Anterior cingulate cortex (tissue), 58 donors: ENCODE results near the gene ERCC6L.

Experiments
- DNase-seq, 58 donors: peaks; one replicate each; lab custom pipeline; 2025; lab: John Stamatoyannopoulos, UW

Gene ERCC6L

GRCh38 chrX:72238721-72239475 is at the start of gene ERCC6L:
ERCC6L (minus strand) TSS chrX:72239027; CDS start chrX:72238911, 116 bp downstream.
- peak; percentile 13 to 88 (median 72) for DNase-seq

GRCh38 chrX:72282302-72282701 is 43.5 kb upstream of the ERCC6L start:
- DNase-seq, result no peak

- peak in 8 of 58 donors; percentile 1 to 15 (median 8) for DNase-seq
Measured at GRCh38 chrX:72280321-72280845, 41.6 kb upstream of the ERCC6L start.

GRCh38 chrX:72276478-72276953 is 37.7 kb upstream of the ERCC6L start:
- no peak for DNase-seq

- no peak for DNase-seq
Measured at GRCh38 chrX:72274526-72274925, 35.7 kb upstream of the ERCC6L start.

- no peak for DNase-seq
Measured at GRCh38 chrX:72273718-72274117, 34.9 kb upstream of the ERCC6L start.

GRCh38 chrX:72272868-72273267 is 34.0 kb upstream of the ERCC6L start:
- DNase-seq, result no peak

GRCh38 chrX:72271812-72272211 is 33.0 kb upstream of the ERCC6L start:
- DNase-seq, result no peak

GRCh38 chrX:72271091-72271788 is 32.4 kb upstream of the ERCC6L start:
- DNase-seq, result no peak

GRCh38 chrX:72270316-72270866 is 31.6 kb upstream of the ERCC6L start:
- no peak for DNase-seq

GRCh38 chrX:72269671-72270251 is 30.9 kb upstream of the ERCC6L start:
- no peak for DNase-seq

- peak in 3 of 58 donors; percentile 2 to 33 (median 3) for DNase-seq
Measured at GRCh38 chrX:72268597-72269365, 30.0 kb upstream of the ERCC6L start.

- no peak for DNase-seq
Measured at GRCh38 chrX:72265263-72265662, 26.4 kb upstream of the ERCC6L start.

- DNase-seq, result no peak
Measured at GRCh38 chrX:72262077-72262476, 23.2 kb upstream of the ERCC6L start.

GRCh38 chrX:72260448-72260847 is 21.6 kb upstream of the ERCC6L start:
- no peak for DNase-seq

GRCh38 chrX:72258174-72258573 is 19.3 kb upstream of the ERCC6L start:
- no peak for DNase-seq

GRCh38 chrX:72255864-72256263 is 17.0 kb upstream of the ERCC6L start:
- no peak for DNase-seq

- DNase-seq, result peak in 51 of 58 donors; percentile 2 to 74 (median 27)
Measured at GRCh38 chrX:72255445-72255844, 16.6 kb upstream of the ERCC6L start.

- peak in 1 of 58 donors; percentile 1 for DNase-seq
Measured at GRCh38 chrX:72254816-72255215, 16.0 kb upstream of the ERCC6L start.

GRCh38 chrX:72253686-72254085 is 14.9 kb upstream of the ERCC6L start:
- no peak for DNase-seq
